Measurements from ENCODE around the gene NHLRC2.
"Not testable (repeated sequence)": the region's sequence is repeated elsewhere in the genome, so short reads cannot be mapped to it uniquely, and the experiment has no call there.

Gene NHLRC2

GRCh38 chr10:113911839-113912238, 57.4 kb downstream of the NHLRC2 start:
- no peak for DNase-seq

GRCh38 chr10:113912582-113912981, 58.1 kb downstream of the NHLRC2 start:
- no peak for DNase-seq

- DNase-seq: no peak
These were observed 60.5 kb downstream of the NHLRC2 start for GRCh38 chr10:113914956-113915355.

GRCh38 chr10:113915540-113915939, 61.1 kb downstream of the NHLRC2 start:
- DNase-seq: no peak

- DNase-seq: no peak
These were observed 61.6 kb downstream of the NHLRC2 start for GRCh38 chr10:113916053-113916452.

- DNase-seq: no peak
These were observed 63.2 kb downstream of the NHLRC2 start for GRCh38 chr10:113917636-113918035.

GRCh38 chr10:113920114-113920513, 65.7 kb downstream of the NHLRC2 start:
- no peak for DNase-seq

GRCh38 chr10:113920875-113921274, 66.4 kb downstream of the NHLRC2 start:
- DNase-seq: no peak

GRCh38 chr10:113921561-113922370, 67.3 kb downstream of the NHLRC2 start:
- DNase-seq: no peak

GRCh38 chr10:113922787-113923570, 68.5 kb downstream of the NHLRC2 start:
- DNase-seq: no peak

- no peak for DNase-seq
These were observed 69.7 kb downstream of the NHLRC2 start for GRCh38 chr10:113924186-113924585.

- no peak for DNase-seq
These were observed 70.2 kb downstream of the NHLRC2 start for GRCh38 chr10:113924664-113925063.

GRCh38 chr10:113927440-113927839, 73.0 kb downstream of the NHLRC2 start:
- no peak for DNase-seq

GRCh38 chr10:113928830-113929229, 74.4 kb downstream of the NHLRC2 start:
- no peak for DNase-seq

GRCh38 chr10:113929522-113929921, 75.1 kb downstream of the NHLRC2 start:
- DNase-seq: no peak

- no peak for DNase-seq
These were observed 76.1 kb downstream of the NHLRC2 start for GRCh38 chr10:113930482-113931057.

GRCh38 chr10:113932854-113933253, 78.4 kb downstream of the NHLRC2 start:
- no peak for DNase-seq

- no peak for DNase-seq
These were observed 79.6 kb downstream of the NHLRC2 start for GRCh38 chr10:113933894-113934532.

- DNase-seq: no peak
These were observed 82.8 kb downstream of the NHLRC2 start for GRCh38 chr10:113937258-113937657.

- DNase-seq: no peak
These were observed 83.3 kb downstream of the NHLRC2 start for GRCh38 chr10:113937756-113938155.

GRCh38 chr10:113939212-113939860, 84.9 kb downstream of the NHLRC2 start:
- no peak for DNase-seq

- no peak for DNase-seq
These were observed 86.7 kb downstream of the NHLRC2 start for GRCh38 chr10:113941140-113941539.

GRCh38 chr10:113943196-113943595, 88.7 kb downstream of the NHLRC2 start:
- not testable (repeated sequence) for DNase-seq
